HG02981 (cell line): Measurements from ENCODE around the gene QRFP.

Experiments used
- ATAC-seq: cut with Tn5 transposase; IDR thresholded peaks from one replicate; pipeline ENCODE4 v1.9.1; 2021; ENCODE audit warnings: mild to moderate bottlenecking, moderate library complexity; ENCODE audit not compliant: unreplicated experiment

Gene QRFP

DNA sequence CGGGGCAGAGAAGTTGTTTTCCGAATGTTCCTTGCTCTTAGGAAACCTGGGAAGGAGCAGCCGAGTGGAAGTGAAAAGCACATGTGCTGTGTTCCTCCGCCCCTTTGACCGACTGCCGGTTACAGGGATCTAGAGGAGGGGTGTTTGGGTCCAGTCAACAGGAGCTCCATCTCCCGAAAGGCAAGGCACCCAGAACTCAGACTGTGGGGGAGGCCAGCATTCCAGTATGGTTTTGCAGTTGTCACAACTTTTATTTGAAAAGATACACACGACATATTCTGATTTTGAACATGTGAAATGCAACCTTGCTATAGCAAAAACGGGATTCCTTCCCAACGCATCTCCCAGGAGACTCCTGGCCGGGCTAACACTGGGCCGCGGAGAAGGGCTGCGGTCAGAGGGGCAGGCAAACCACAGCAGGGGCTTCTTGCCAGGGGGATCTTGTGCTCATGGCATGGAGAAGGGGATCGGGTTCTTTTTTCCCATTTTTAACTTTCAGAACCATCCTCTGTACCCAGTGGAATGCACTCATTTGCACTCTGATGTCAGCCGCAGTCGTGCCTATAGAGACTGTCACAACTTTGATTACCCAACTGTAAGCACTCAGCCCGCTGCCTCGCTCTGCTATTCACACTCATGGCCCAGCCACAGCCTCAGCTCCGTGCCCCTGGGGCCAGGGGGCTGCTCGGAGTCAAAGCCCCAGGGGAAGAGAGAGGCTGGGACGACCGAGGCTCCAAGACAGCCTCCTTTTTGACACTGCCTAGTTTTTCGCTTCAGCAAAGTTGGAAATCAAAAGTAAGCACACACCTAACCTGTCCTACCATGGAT lies 3.9 kb downstream of the QRFP start:
- no peak for ATAC-seq

DNA sequence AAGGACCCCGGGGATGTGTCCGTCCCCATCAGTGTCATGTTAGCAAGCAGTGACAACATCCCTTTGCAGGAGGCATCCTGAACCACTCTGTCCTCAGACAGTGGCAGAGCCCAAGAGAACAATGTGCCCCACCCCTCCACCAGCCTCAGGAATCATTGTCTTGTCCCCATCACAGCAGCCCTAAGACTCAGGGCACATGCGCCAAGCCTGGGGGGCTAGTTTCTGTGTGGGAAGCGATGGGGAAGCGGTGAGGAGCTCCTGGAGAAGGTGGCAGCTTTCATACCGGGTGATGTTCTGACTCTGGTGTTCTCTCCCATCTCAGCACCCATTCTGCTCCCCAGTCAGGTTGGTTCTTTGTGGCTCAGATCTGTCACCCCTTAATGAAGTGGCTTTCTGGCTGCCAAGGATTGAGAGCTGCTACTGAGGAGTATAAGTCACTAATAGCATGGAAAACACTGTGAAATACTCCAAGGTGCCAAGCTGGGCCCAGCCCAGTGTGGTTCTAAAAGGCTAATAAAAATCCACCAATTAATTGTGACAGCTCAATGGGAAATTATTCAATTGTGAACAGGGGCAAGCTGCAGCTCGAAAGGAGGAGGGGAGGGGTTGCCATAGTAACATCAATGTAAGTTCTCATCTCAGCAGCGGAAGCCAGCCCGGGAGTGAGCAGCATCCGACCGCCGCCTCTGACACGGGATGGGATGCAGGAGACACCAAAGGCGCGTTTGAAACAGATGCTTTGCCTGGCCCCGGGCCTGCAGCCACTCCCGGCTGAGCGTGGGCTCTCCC lies 4.7 kb downstream of the QRFP start:
- no peak for ATAC-seq

DNA sequence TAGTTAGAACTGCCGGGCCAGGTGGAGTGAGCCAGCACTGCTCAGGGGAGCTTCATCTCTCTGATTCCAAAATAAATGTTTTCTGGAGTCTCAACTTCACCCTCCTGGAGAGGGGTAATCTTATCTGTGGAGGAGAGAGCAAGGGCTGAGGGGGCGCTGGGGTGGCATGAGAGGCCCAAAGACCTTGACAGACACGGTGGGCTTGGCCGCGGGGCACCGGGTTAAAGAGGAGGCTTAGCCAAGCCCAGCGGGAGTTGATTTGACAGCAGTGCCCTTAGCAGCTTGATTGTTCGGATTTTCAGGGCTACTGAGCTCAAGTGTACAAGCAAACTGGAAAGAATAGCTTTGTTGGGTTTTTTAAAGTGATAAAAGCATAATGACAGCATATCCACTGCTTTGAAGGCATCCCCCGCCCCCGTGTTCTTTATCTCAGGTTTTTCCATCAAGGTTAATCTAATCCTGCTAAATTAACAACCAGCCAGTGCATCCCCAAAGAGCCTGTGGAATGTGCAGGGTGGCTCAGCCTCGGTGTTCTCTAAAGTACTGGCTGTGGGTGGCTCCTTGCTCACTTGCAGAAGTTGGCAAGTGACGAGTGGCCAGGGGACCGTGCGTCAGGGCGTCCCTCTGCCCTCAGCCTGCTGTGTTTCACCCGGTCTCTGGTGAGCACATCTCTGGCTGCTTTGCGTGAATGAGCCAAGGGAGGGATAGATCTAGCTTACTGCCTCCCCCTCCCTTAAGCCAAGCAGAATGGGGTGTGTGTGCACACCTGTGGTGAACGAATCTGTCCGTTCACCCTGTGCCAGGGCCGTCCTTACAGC lies 5.5 kb downstream of the QRFP start:
- no peak for ATAC-seq

DNA sequence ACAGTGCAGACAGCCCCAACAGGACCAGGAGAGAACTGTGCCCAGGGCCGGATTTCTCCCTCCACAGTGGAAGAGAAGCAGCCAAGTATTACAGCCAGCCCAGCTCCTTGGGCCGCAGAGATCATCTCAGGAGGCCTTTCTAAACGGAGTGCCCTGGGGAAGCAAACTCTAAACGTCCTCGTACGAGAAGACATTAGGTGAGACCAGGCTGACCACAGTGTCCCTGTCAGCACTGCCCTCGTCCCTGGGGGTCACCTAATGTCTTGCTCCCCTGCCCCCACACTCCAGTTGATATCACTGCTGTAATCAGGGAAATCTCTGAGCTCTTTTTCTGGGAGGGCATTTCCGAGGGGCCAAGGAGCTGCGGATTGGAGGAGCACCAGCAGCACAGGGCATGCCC lies 6.5 kb downstream of the QRFP start:
- no peak for ATAC-seq

DNA sequence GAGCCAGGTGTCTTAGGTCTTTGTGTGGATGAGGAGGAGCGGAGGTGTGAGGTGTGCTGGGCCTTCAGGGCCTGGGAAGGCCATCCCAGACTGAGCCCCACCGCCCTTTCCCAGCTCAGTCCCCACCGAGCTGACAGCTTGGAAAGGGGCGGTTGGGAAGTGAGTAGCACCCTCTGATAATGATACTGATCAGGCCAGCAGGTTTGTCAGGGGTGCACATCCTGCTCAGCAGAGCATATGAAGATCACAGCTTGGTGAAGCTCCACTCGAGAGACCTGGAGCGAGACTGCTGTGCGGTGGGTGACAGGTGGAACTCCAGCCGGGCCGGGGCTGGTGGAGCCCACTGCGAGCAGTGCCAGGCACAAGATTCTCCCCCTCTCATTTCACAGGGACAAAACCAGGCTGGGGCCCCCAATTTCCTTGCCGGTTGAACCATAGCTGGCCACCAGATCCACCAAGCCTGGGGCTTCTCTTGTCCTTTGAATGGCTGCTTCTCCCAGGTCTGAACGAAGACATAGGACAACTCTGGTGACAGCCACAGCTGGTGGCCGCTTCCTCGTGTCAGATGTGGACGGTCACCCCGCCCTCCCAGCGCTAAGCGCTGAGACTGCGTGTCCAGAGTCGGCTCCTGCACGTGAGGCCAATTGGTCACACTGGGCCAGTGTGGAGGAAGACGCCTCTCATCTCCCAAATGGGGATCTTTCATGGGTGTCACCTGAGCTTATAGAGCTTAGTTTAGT lies 8.3 kb downstream of the QRFP start:
- ATAC-seq: no peak

DNA sequence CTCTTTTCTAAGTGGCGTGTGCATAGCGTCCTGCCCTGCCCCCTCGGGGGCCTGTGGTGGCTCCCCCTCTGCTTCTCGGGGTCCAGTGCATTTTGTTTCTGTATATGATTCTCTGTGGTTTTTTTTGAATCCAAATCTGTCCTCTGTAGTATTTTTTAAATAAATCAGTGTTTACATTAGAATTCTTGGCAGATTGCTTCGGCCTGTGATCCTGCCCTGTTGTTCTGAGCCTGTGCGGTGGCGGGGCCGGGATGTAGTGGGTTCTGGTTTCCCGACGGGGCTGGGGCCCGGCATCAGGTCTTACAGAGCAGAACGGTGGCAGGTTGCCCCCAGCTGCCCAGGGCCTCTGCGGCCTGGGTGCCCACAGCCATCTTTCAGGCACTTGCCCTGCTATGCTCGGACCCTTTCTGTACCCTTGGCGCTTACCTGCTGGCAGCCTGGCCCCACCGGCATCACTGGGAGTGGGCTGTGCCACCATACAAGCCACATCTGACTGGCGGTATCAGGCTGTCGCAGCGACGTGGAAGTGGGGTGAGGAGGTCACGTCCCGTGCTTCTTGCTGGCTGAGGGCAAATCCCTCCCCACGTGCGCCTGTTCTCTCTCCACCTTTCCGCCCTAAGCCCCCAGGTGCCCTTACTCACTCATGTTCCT lies 9.0 kb downstream of the QRFP start:
- ATAC-seq: no peak

DNA sequence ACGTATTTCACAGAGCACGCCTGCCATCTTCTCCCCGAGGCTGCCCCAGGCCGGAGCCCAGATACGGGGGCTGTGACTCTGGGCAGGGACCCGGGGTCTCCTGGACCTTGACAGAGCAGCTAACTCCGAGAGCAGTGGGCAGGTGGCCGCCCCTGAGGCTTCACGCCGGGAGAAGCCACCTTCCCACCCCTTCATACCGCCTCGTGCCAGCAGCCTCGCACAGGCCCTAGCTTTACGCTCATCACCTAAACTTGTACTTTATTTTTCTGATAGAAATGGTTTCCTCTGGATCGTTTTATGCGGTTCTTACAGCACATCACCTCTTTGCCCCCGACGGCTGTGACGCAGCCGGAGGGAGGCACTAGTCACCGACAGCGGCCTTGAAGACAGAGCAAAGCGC lies 9.6 kb downstream of the QRFP start:
- no peak for ATAC-seq

DNA sequence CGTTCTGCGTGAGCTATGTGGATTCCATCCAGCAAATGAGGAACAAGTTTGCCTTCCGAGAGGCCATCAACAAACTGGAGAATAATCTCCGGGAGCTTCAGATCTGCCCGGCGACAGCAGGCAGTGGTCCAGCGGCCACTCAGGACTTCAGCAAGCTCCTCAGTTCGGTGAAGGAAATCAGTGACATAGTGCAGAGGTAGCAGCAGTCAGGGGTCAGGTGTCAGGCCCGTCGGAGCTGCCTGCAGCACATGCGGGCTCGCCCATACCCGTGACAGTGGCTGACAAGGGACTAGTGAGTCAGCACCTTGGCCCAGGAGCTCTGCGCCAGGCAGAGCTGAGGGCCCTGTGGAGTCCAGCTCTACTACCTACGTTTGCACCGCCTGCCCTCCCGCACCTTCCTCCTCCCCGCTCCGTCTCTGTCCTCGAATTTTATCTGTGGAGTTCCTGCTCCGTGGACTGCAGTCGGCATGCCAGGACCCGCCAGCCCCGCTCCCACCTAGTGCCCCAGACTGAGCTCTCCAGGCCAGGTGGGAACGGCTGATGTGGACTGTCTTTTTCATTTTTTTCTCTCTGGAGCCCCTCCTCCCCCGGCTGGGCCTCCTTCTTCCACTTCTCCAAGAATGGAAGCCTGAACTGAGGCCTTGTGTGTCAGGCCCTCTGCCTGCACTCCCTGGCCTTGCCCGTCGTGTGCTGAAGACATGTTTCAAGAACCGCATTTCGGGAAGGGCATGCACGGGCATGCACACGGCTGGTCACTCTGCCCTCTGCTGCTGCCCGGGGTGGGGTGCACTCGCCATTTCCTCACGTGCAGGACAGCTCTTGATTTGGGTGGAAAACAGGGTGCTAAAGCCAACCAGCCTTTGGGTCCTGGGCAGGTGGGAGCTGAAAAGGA lies 10.9 kb downstream of the QRFP start:
- ATAC-seq: no peak

DNA sequence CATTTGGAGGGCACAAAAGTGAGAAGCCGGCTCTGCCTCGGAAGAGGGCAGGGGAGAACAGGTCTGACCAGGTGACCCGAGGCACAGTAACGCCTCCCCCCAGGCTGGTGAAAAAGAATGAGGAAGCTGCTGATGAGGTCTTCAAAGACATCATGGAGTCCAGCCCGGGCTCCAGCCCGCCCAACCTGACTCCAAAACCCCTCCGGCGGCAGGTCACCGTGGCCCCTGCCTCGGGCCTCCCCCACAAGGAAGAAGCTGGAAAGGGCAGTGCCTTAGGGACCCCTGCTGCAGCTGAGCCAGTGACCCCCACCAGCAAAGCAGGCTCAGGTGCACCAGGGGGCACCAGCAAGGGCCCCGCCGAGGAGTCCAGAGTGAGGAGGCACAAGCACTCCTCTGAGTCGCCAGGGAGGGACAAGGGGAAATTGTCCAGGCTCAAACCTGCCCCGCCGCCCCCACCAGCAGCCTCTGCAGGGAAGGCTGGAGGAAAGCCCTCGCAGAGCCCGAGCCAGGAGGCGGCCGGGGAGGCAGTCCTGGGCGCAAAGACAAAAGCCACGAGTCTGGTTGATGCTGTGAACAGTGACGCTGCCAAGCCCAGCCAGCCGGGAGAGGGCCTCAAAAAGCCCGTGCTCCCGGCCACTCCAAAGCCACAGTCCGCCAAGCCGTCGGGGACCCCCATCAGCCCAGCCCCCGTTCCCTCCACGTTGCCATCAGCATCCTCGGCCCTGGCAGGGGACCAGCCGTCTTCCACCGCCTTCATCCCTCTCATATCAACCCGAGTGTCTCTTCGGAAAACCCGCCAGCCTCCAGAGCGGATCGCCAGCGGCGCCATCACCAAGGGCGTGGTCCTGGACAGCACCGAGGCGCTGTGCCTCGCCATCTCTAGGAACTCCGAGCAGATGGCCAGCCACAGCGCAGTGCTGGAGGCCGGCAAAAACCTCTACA lies 11.8 kb downstream of the QRFP start:
- ATAC-seq: no peak

DNA sequence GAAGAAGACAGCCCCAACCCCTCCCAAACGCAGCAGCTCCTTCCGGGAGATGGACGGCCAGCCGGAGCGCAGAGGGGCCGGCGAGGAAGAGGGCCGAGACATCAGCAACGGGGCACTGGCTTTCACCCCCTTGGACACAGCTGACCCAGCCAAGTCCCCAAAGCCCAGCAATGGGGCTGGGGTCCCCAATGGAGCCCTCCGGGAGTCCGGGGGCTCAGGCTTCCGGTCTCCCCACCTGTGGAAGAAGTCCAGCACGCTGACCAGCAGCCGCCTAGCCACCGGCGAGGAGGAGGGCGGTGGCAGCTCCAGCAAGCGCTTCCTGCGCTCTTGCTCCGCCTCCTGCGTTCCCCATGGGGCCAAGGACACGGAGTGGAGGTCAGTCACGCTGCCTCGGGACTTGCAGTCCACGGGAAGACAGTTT lies 12.5 kb downstream of the QRFP start:
- ATAC-seq: no peak

DNA sequence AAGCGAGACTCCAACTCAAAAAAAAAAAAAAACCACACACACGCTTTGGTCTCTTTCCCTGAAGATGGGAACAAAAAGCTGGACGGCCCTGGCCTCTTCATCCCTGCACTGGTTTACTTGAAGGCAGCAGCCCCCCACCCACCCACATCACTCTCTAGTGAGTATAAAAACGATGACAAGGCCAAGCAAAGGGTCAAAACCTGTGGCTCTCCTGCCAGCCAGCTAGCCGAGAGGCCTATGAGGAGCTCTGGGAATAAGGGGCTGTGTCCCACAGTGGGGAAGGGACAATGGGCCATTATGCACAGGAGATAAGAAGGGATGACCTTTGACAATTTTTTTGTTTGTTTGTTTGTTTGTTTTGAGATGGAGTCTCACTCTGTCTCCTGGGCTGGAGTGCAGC lies 13.1 kb downstream of the QRFP start:
- no peak for ATAC-seq

DNA sequence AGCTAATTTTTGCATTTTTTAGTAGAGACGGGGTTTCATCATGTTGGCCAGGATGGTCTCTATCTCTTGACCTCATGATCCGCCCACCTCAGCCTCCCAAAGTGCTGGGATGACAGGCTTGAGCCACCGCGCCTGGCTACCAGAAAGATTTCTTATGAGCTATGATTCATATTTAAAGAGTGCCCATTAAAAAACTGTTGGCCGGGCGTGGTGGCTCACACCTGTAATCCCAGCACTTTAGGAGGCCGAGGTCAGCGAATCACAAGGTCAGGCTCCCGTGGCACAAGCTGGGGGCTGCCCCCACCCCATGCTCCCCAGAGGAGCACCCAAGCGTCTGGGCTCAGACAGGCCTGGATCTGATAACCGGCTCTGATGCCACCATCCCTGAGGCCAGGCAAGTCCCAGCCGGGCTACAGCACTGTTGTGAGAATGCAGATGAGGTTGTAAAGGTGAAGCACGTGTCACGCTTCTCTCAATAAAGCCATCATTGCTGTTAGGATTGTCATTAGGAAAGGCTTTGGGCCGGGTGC lies 13.9 kb downstream of the QRFP start:
- ATAC-seq: no peak

DNA sequence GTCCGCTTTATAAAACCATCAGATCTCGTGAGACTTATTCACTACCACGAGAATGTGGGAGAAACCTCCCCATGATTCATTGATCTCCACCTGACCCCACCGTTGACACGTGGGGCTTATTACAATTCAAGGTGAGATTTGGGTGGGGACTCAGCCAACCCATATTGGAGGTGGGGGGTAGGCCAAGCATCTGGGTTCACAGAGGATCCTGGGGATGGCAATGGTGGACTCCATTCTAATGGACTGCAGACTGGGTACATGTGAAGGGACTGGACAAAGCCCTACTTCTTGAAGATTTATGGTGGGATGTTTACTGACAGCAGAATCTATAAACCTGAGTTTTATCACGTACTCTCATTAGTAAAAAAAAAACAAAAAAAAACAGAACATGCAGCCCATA lies 15.1 kb downstream of the QRFP start:
- ATAC-seq: no peak

DNA sequence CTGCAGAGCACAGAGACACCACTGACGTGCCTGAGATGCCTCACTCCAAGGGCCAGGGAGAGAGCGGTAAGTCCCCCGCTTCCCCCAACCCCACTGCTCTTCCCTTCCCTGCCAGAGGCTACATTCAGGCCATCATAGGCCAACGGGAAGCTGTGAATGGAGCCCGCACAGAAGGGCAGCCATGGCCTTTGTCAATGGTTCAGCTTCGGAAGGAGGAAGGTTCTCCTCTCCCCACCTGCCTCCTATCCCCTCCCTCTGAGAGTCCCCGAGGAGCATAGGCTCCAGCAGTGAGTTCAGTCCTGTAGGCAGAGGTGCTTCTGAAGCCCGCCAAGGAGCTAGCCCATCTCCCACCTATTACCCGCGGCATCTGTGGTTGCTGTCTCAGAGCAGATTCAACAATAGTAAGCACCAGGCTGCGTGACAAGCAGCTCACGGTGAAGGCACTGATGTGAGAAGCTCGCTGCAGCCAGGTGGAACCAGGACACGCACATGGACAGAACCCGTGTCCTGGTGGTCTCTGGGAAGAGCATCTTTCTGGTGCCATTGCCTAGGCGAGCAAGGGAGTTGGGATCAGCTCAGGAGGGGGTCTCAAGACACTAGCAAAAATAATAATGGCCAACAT lies 15.9 kb downstream of the QRFP start:
- ATAC-seq: no peak

DNA sequence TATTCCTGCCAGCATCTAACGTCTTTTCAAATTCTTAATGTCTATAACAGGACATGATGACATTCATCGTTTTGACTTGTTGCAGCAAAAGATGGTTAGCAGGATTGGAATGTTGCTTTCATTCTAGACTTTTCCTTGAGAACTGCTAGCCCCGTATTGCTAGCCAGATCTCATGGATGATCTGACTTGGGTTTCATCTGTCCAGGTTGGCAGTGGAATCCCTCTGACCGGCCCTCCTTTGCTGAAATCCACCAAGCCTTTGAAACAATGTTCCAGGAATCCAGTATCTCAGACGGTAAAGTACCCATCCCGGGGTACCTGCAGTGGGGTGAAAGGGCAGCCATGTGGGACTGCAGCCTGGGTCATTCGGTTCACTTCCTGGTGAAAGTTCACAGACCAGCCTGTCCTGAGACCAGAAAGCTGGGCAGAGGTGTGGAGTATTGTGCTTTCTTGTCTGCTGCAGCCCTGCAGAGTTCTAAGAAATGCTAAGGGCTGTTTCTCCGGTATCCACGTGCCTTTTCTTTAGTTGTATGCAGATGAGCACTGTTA lies 16.7 kb downstream of the QRFP start:
- ATAC-seq: no peak

DNA sequence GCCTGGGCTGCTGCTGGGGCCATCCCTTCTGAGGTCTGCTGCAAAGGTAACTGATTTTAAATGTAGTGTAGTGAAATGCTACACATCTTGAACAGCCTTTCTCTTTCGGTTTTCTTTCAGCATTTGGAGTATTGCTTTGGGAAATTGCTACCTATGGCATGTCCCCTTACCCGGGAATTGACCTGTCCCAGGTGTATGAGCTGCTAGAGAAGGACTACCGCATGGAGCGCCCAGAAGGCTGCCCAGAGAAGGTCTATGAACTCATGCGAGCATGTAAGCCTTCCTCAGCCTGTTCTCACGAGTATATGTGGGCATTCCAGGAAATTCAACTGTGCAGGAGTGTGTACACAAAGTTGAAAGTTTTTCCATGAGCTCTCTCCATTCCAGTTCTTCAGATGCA lies 18.3 kb downstream of the QRFP start:
- no peak for ATAC-seq

DNA sequence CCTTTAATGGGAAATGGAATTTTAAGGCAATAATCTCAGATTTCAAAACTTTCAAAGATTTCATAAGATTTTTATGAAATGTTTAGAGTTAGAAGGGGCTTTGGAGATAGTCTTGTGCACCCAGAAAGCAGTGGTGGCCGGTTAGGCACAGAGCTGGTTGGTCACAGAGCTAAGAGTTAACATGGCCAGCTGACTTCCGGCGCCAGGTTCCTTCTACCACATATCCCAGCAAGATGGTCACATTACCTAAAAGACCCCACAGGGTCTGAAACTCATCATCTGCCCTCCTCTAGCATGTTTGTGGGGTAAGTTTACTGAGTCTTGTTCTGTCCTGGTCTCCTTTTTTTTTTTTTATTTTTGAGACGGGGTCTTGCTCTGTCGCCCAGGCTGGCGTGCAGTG lies 19.3 kb downstream of the QRFP start:
- no peak for ATAC-seq
